HEK293T (cell line): ENCODE measurements around the gene PSG6.

Experiments used
- BHLHE40 ChIP-seq: fragments of 450-650 bp; IDR thresholded peaks from 2 replicates; pipeline ENCODE4 v1.6.1; 2016; ENCODE audit warnings: mild to moderate bottlenecking, moderate library complexity, borderline replicate concordance
- FOXA1 ChIP-seq: fragments of 450-650 bp; IDR thresholded peaks from 2 replicates; pipeline ENCODE4 v1.6.1; 2016; ENCODE audit warnings: mild to moderate bottlenecking
- FOXM1 ChIP-seq: fragments of 450-650 bp; IDR thresholded peaks from 2 replicates; pipeline ENCODE4 v1.6.1; 2017; ENCODE audit warnings: mild to moderate bottlenecking, borderline replicate concordance
- L3MBTL2 ChIP-seq: fragments of 450-650 bp; conservative IDR thresholded peaks from 2 replicates; pipeline ENCODE4 v1.6.1; 2016; ENCODE audit warnings: mild to moderate bottlenecking
- LEF1 ChIP-seq: fragments of 450-650 bp; IDR thresholded peaks from 2 replicates; pipeline ENCODE4 v1.6.1; 2017; ENCODE audit warnings: mild to moderate bottlenecking, borderline replicate concordance
- NFRKB ChIP-seq: fragments of 450-650 bp; IDR thresholded peaks from 2 replicates; pipeline ENCODE4 v1.6.1; 2016; ENCODE audit warnings: mild to moderate bottlenecking, moderate library complexity
- PKNOX1 ChIP-seq: fragments of 450-650 bp; IDR thresholded peaks from 2 replicates; pipeline ENCODE4 v1.6.1; 2016
- SP1 ChIP-seq: fragments of 450-650 bp; IDR thresholded peaks from 2 replicates; pipeline ENCODE4 v1.6.1; 2017
- SUZ12 ChIP-seq: fragments of 450-650 bp; IDR thresholded peaks from 2 replicates; pipeline ENCODE4 v1.6.1; 2016; ENCODE audit warnings: mild to moderate bottlenecking
- TARDBP ChIP-seq: fragments of 450-650 bp; IDR thresholded peaks from 2 replicates; pipeline ENCODE4 v1.6.1; 2016
- ZNF384 ChIP-seq: fragments of 450-650 bp; IDR thresholded peaks from 2 replicates; pipeline ENCODE4 v1.6.1; 2016

- TF ChIP-seq FOXM1 (no peak), ZNF384 (no peak), SP1 (no peak), TARDBP (no peak), L3MBTL2 (no peak), LEF1 (no peak), NFRKB (no peak), BHLHE40 (no peak), PKNOX1 (no peak), SUZ12 (no peak), FOXA1 (no peak)
These were observed 9.1 kb upstream of the PSG6 start for GRCh38 chr19:42926781-42927180.
